ENCODE data around the gene LZTR1. TPM values are rescaled to one million over a fixed set of nuclear protein-coding genes. Genes with fewer than 3 reads are reported as not detected.
"Not testable (repeated sequence)": the region's sequence is repeated elsewhere in the genome, so short reads cannot be mapped to it uniquely, and the experiment has no call there.

Gene LZTR1
- total and polyA plus RNA-seq, 8 donors, result 43.0 to 71.9 (median 58.3) TPM

DNA sequence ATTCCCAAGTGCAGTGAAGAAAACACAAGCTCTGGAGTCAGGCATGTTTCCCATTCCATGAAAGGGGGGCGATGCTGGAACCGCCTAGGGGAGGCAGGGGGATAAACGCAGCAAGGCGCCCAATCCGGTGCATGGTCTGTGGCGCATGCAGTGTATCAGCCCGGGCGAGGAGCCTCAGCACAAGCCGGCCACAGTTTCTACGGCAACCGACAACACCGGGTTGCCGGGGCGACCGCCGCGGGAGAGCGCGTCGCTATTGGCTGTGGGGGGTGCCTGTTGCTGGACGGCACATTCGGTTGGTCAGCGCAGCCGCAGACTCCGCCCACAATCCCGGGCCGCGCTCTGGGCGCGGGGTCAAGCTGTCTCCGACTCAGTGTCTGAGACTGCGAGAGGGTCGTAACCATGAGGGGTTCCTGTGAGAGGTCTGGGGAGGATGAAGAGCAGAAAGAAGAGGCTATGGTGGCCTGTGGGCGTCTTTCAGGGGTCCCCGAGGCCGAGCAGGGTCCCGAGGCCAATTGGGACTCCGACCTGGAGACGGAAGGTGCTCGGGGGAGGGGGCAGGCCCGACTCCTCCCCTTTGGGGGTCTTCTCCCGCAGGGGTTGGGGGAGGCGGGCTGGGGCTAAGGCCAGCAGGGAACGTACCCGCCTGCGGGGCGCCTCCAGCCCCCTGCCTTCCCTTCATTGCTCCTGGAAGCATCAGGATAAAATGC, 63.6 kb downstream of the LZTR1 start, which contains the start of gene LRRC74B:
Gene LRRC74B (plus strand): TSS at position 362 of the 710 bp plus-strand sequence. CDS start 41 bp downstream, at position 403.
- DNase-seq, result peak; percentile 87 to 95 (median 91)
- intact Hi-C loops (cut with DNase I), result no loop called here
- Histone ChIP-seq H3K4me3 (peak within 1 kb of the TSS; percentile 13 to 31), H3K27ac (peak within 1 kb of the TSS in 1 of 2 donors; percentile 23), H3K4me1 (peaks cover 7 to 13% of the 10 kb centered on the region in 2 donors), H3K27me3 (peaks cover 0 to 34% of the 10 kb centered on the region in 2 donors), H3K36me3 (no peaks in the 10 kb centered on the region), H3K9me3 (no peaks in the 10 kb centered on the region)
- TF ChIP-seq, protein P1, sequence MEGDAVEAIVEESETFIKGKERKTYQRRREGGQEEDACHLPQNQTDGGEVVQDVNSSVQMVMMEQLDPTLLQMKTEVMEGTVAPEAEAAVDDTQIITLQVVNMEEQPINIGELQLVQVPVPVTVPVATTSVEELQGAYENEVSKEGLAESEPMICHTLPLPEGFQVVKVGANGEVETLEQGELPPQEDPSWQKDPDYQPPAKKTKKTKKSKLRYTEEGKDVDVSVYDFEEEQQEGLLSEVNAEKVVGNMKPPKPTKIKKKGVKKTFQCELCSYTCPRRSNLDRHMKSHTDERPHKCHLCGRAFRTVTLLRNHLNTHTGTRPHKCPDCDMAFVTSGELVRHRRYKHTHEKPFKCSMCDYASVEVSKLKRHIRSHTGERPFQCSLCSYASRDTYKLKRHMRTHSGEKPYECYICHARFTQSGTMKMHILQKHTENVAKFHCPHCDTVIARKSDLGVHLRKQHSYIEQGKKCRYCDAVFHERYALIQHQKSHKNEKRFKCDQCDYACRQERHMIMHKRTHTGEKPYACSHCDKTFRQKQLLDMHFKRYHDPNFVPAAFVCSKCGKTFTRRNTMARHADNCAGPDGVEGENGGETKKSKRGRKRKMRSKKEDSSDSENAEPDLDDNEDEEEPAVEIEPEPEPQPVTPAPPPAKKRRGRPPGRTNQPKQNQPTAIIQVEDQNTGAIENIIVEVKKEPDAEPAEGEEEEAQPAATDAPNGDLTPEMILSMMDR (IDR thresholded peaks at IDR 0.05), result no peak
- ATAC-seq, result peak; percentile 97

DNA sequence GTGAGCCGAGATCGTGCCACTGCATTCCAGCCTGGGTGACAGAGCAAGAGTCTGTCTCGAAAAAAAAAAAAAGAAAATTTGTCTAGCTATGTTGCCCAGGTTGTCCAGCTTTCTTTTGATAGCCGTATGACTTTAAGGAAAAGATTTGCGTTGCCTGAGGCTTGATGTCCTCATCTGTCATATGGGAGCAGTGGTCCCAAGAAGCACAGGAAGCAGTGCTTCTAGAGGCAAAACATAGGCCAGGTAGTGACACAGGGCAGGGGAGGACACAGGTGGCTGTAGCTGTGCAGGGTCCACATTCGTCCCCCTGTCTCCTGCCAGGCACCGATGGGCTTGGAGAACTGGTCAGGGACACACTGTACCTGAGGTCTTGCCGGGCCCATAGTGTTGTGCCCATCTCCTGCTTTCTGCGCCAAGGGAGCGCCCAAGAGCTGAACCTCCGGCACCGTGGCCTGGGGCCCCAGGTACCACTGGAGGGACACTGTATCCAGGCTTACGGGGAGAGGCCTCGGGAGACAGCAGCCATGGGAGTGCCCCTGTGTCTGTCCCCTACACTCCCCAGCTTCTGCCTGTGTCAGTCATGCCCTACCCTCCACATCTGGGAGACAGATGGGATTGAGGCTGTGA, 65.1 kb downstream of the LZTR1 start:
- peak in 1 of 4 donors; percentile 59 for DNase-seq
- ATAC-seq, result no peak
- intact Hi-C loops (cut with DNase I), result no loop called here
- Histone ChIP-seq H3K9me3 (no peaks in the 10 kb centered on the region), H3K36me3 (no peaks in the 10 kb centered on the region), H3K27ac (no peak overlapping the region), H3K4me1 (peaks cover 7 to 13% of the 10 kb centered on the region in 2 donors), H3K27me3 (peaks cover 0 to 34% of the 10 kb centered on the region in 2 donors), H3K4me3 (no peak overlapping the region)
- TF ChIP-seq, protein P1 (IDR thresholded peaks at IDR 0.05), result no peak

DNA sequence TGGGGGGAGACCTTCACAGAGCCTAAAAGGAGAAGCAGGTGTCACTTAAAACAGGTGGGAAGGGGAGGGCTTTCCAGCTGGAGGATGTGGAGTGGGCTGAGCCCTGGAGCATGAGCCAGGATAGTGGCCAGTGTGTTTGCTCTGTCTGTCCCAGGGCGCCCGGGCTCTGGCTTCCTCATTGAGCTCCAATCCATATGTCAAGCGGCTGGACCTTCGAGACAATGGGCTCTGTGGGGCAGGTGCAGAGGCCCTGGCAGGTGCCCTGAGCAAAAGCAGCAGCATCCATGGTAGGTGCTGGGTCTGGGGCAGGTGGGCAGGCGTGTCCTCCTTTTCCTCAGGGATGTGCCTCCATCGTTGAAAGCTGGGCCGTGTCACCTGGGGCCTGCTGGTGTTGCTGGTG, 65.6 kb downstream of the LZTR1 start:
- intact Hi-C loops (cut with DNase I), result no loop called here
- Histone ChIP-seq H3K4me1 (peaks cover 7 to 13% of the 10 kb centered on the region in 2 donors), H3K9me3 (no peaks in the 10 kb centered on the region), H3K27ac (no peak overlapping the region), H3K4me3 (no peak overlapping the region), H3K27me3 (peaks cover 0 to 31% of the 10 kb centered on the region in 2 donors), H3K36me3 (no peaks in the 10 kb centered on the region)
- DNase-seq (peak in 1 of 4 donors; percentile 65), ATAC-seq (no peak)
- TF ChIP-seq, protein P1 (IDR thresholded peaks at IDR 0.05), result no peak

DNA sequence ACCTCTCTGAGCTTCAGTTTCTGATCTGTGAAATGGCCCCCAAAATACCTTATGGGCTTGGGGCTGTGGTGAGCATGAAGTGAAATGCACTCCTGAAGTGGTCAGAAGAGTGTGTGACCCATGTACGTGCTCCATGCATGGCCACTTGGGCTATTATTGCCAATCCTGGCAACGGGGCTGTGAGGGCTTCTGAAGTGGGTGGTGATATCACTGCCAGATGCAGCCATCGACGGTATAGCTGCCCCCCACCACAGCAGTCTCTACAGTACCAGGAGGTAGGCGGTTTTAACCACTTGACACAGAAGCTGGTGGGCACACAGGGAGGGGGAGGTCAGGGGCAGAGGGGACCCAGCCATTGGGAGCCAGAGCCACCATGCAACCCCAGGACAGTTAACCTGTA, 66.4 kb downstream of the LZTR1 start:
- H3K4me3 ChIP-seq; H3K36me3 ChIP-seq; H3K27ac ChIP-seq; ATAC-seq; H3K9me3 ChIP-seq; intact Hi-C loops (cut with DNase I): not testable (repeated sequence)
- peaks cover 7 to 13% of the 10 kb centered on the region in 2 donors for H3K4me1 ChIP-seq
- H3K27me3 ChIP-seq, result peaks cover 0 to 23% of the 10 kb centered on the region in 2 donors
- peak in 1 of 4 donors; percentile 23 for DNase-seq

Small RNA genes lying within 50 kb of the gene (microRNA-seq; reads per million reads assigned to microRNA genes)
- 0 reads per million in 2 donors for gene MIR649

Other genes starting within 250 kb of the LZTR1 start
- gene SERPIND1, start 208.2 kb upstream of the LZTR1 start, total RNA-seq, result 1 to 10 TPM in 1 of 2 donors, under 1 TPM in 1; 0.50 to 3.5 TPM
- gene SERPIND1, start 208.2 kb upstream of the LZTR1 start, polyA plus RNA-seq (ENCODE audit: insufficient read length in 6 of 6), result under 1 TPM in 5 of 6 donors, not detected in 1; 0.13 to 0.49 (median 0.37) TPM
- 100 to 1,000 TPM in 1 of 2 donors, 10 to 100 TPM in 1; 86.7 to 108 TPM for gene PI4KA, start 123.5 kb upstream of the LZTR1 start, total RNA-seq
- 10 to 100 TPM; 60.5 to 80.7 (median 68.9) TPM for gene PI4KA, start 123.5 kb upstream of the LZTR1 start, polyA plus RNA-seq (ENCODE audit: insufficient read length in 6 of 6)
- gene SNAP29, start 123.3 kb upstream of the LZTR1 start, total RNA-seq, result 10 to 100 TPM; 26.7 to 28.7 TPM
- 10 to 100 TPM; 25.4 to 33.2 (median 30.4) TPM for gene SNAP29, start 123.3 kb upstream of the LZTR1 start, polyA plus RNA-seq (ENCODE audit: insufficient read length in 6 of 6)
- gene CRKL, start 64.9 kb upstream of the LZTR1 start, total RNA-seq, result 10 to 100 TPM; 56.7 to 59.4 TPM
- 10 to 100 TPM; 56.9 to 67.4 (median 65.8) TPM for gene CRKL, start 64.9 kb upstream of the LZTR1 start, polyA plus RNA-seq (ENCODE audit: insufficient read length in 6 of 6)
- 1 to 10 TPM; 6.0 to 6.5 TPM for gene AIFM3, start 15.0 kb upstream of the LZTR1 start, total RNA-seq
- gene AIFM3, start 15.0 kb upstream of the LZTR1 start, polyA plus RNA-seq (ENCODE audit: insufficient read length in 6 of 6), result 1 to 10 TPM in 3 of 6 donors, under 1 TPM in 3; 0.49 to 1.4 (median 0.83) TPM
- 10 to 100 TPM; 17.8 to 23.8 TPM for gene THAP7, start 19.8 kb downstream of the LZTR1 start, total RNA-seq
- 10 to 100 TPM; 14.7 to 26.3 (median 20.0) TPM for gene THAP7, start 19.8 kb downstream of the LZTR1 start, polyA plus RNA-seq (ENCODE audit: insufficient read length in 6 of 6)
- 1 to 10 TPM in 1 of 2 donors, under 1 TPM in 1; 0.20 to 1.7 TPM for gene P2RX6, start 32.9 kb downstream of the LZTR1 start, total RNA-seq
- 1 to 10 TPM; 1.1 to 2.4 (median 2.1) TPM for gene P2RX6, start 32.9 kb downstream of the LZTR1 start, polyA plus RNA-seq (ENCODE audit: insufficient read length in 6 of 6)
- 1 to 10 TPM in 1 of 2 donors, under 1 TPM in 1; 0.31 to 3.0 TPM for gene SLC7A4, start 50.3 kb downstream of the LZTR1 start, total RNA-seq
- under 1 TPM; 0.14 to 0.41 (median 0.40) TPM for gene SLC7A4, start 50.3 kb downstream of the LZTR1 start, polyA plus RNA-seq (ENCODE audit: insufficient read length in 6 of 6)
- gene LRRC74B, start 63.6 kb downstream of the LZTR1 start, total RNA-seq, result under 1 TPM in 1 of 2 donors, not detected in 1; 0.94 TPM
- gene LRRC74B, start 63.6 kb downstream of the LZTR1 start, polyA plus RNA-seq (ENCODE audit: insufficient read length in 6 of 6), result 1 to 10 TPM in 4 of 6 donors, under 1 TPM in 2; 0.31 to 2.2 (median 1.5) TPM

Measured in left lung (tissue), 10 donors.